B cell (primary cell): Measurements from ENCODE around the gene CPNE5.

Experiments used
- EZH2 ChIP-seq: IDR thresholded peaks from 2 replicates; pipeline ENCODE4 v1.6.1; 2012; ENCODE audit warnings: borderline replicate concordance, low read depth, mild to moderate bottlenecking, moderate library complexity, low read length; ENCODE audit not compliant: insufficient read depth, poor library complexity, severe bottlenecking
- TF ChIP-seq, protein P1 (sequence below): fragments of 200-600 bp; IDR thresholded peaks from one replicate; pipeline ENCODE4 v1.8.0; 2022; ENCODE audit warnings: antibody characterized with exemption, mild to moderate bottlenecking

GRCh38 chr6:36692220-36692619, 147.0 kb downstream of the CPNE5 start:
- TF ChIP-seq, protein P1, sequence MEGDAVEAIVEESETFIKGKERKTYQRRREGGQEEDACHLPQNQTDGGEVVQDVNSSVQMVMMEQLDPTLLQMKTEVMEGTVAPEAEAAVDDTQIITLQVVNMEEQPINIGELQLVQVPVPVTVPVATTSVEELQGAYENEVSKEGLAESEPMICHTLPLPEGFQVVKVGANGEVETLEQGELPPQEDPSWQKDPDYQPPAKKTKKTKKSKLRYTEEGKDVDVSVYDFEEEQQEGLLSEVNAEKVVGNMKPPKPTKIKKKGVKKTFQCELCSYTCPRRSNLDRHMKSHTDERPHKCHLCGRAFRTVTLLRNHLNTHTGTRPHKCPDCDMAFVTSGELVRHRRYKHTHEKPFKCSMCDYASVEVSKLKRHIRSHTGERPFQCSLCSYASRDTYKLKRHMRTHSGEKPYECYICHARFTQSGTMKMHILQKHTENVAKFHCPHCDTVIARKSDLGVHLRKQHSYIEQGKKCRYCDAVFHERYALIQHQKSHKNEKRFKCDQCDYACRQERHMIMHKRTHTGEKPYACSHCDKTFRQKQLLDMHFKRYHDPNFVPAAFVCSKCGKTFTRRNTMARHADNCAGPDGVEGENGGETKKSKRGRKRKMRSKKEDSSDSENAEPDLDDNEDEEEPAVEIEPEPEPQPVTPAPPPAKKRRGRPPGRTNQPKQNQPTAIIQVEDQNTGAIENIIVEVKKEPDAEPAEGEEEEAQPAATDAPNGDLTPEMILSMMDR, result no peak
- TF ChIP-seq EZH2, result no peak
